H1 (cell line): ENCODE measurements around the gene SORBS1. TPM values are rescaled to one million over a fixed set of nuclear protein-coding genes. Genes with fewer than 3 reads are reported as not detected.

ENCODE experiments used
- CHD1 ChIP-seq: IDR thresholded peaks from 2 replicates; pipeline ENCODE4 v1.6.1; 2012; ENCODE audit warnings: low read depth, low read length, improper control_type of control experiment
- POLR2AphosphoS5 ChIP-seq: IDR thresholded peaks from 2 replicates; pipeline ENCODE4 v1.6.1; 2011; ENCODE audit warnings: low read depth, low read length
- RFX5 ChIP-seq: IDR thresholded peaks from 2 replicates; pipeline ENCODE4 v1.6.1; 2011; ENCODE audit warnings: low read depth, low read length, improper control_type of control experiment, borderline replicate concordance
- RNF2 ChIP-seq: fragments of 200-900, 300-1000 bp; sonication (generic); IDR thresholded peaks from 2 replicates; pipeline ENCODE4 v1.7.1; 2016; ENCODE audit warnings: borderline replicate concordance, low read depth, mild to moderate bottlenecking, antibody characterized with exemption, low read length; ENCODE audit not compliant: poor library complexity, severe bottlenecking; ENCODE audit errors: missing control alignments
- SIRT6 ChIP-seq: IDR thresholded peaks from one replicate; pipeline ENCODE4 v1.7.1; 2012; ENCODE audit warnings: low read length, inconsistent platforms
- TBP ChIP-seq: IDR thresholded peaks from 2 replicates; pipeline ENCODE4 v1.6.1; 2011; ENCODE audit warnings: low read depth, low read length, improper control_type of control experiment
- TCF12 ChIP-seq: IDR thresholded peaks from 2 replicates; pipeline ENCODE4 v1.6.1; 2011; ENCODE audit warnings: low read depth, mild to moderate bottlenecking, low read length
- polyA plus RNA-seq, 7 experiments: library from polyadenylated mRNA; depleted of rRNA in 3 of 7; stranded (reverse) in 5 of 7; unstranded in 2 of 7; fragments of >200 nt in 5 of 7; fragments of 200-250 nt in 2 of 7; gene quantifications; 1 replicate in 5 of 7; 2 replicates in 1 of 7; 4 replicates in 1 of 7; pipeline versions ENCODE4 v1.2.1 to v1.2.3, GENCODE V29; 2011 to 2013; ENCODE audit warnings: missing spikeins in 2 of 7, mixed read lengths in 2 of 7
- total RNA-seq: library from RNA; stranded (reverse); fragmentation: NEBNext Ultra II Directional; extraction: Animal tissue kit (Norgen Biotek cat#: 25700); gene quantifications from 2 replicates; pipeline ENCODE4 v1.2.1, GENCODE V29; 2021
- TF ChIP-seq, protein P1 (sequence below): fragments of 300-600 bp; sonication (generic); IDR thresholded peaks from 2 replicates; pipeline ENCODE4 v1.7.1; 2012; ENCODE audit warnings: low read length, moderate library complexity, mild to moderate bottlenecking, inconsistent platforms; ENCODE audit not compliant: insufficient replicate concordance
- TF ChIP-seq, protein P2 (sequence below), 3 experiments: IDR thresholded peaks; 1 replicate in 2 of 3; 2 replicates in 1 of 3; pipeline versions ENCODE4 v1.5.1 to v1.6.1; 2011; ENCODE audit warnings: low read length in 3 of 3, mild to moderate bottlenecking in 3 of 3, inconsistent platforms in 2 of 3, low read depth in 1 of 3, moderate library complexity in 1 of 3; ENCODE audit not compliant: insufficient read depth in 1 of 3; ENCODE audit errors: control extremely low read depth in 1 of 3

SORBS1 gene
- total and polyA plus RNA-seq, 2 of the 8 experiments (the other 6 are each of a cell fraction or from before 2014, with no cell fraction given): 16.0 to 35.0 TPM

DNA sequence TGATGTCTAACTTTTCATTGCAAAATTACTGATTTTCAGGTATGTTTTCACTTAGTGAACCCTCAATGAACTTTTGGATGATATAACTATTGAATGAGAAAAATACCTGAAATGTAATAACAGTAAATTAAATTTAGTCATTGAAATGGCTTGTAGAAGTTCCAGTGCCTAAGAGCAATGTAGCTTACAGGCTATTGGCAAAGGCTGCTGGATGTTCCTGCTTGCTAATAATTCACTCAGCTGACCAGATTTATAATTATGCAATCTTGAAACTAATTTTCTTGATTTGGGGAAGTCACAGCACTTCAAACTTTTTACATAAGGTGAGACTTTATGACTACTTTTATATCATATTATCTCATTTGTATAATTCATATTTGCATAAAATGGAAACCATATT, 73.2 kb downstream of the SORBS1 start (continued):
- TF ChIP-seq, protein P1, sequence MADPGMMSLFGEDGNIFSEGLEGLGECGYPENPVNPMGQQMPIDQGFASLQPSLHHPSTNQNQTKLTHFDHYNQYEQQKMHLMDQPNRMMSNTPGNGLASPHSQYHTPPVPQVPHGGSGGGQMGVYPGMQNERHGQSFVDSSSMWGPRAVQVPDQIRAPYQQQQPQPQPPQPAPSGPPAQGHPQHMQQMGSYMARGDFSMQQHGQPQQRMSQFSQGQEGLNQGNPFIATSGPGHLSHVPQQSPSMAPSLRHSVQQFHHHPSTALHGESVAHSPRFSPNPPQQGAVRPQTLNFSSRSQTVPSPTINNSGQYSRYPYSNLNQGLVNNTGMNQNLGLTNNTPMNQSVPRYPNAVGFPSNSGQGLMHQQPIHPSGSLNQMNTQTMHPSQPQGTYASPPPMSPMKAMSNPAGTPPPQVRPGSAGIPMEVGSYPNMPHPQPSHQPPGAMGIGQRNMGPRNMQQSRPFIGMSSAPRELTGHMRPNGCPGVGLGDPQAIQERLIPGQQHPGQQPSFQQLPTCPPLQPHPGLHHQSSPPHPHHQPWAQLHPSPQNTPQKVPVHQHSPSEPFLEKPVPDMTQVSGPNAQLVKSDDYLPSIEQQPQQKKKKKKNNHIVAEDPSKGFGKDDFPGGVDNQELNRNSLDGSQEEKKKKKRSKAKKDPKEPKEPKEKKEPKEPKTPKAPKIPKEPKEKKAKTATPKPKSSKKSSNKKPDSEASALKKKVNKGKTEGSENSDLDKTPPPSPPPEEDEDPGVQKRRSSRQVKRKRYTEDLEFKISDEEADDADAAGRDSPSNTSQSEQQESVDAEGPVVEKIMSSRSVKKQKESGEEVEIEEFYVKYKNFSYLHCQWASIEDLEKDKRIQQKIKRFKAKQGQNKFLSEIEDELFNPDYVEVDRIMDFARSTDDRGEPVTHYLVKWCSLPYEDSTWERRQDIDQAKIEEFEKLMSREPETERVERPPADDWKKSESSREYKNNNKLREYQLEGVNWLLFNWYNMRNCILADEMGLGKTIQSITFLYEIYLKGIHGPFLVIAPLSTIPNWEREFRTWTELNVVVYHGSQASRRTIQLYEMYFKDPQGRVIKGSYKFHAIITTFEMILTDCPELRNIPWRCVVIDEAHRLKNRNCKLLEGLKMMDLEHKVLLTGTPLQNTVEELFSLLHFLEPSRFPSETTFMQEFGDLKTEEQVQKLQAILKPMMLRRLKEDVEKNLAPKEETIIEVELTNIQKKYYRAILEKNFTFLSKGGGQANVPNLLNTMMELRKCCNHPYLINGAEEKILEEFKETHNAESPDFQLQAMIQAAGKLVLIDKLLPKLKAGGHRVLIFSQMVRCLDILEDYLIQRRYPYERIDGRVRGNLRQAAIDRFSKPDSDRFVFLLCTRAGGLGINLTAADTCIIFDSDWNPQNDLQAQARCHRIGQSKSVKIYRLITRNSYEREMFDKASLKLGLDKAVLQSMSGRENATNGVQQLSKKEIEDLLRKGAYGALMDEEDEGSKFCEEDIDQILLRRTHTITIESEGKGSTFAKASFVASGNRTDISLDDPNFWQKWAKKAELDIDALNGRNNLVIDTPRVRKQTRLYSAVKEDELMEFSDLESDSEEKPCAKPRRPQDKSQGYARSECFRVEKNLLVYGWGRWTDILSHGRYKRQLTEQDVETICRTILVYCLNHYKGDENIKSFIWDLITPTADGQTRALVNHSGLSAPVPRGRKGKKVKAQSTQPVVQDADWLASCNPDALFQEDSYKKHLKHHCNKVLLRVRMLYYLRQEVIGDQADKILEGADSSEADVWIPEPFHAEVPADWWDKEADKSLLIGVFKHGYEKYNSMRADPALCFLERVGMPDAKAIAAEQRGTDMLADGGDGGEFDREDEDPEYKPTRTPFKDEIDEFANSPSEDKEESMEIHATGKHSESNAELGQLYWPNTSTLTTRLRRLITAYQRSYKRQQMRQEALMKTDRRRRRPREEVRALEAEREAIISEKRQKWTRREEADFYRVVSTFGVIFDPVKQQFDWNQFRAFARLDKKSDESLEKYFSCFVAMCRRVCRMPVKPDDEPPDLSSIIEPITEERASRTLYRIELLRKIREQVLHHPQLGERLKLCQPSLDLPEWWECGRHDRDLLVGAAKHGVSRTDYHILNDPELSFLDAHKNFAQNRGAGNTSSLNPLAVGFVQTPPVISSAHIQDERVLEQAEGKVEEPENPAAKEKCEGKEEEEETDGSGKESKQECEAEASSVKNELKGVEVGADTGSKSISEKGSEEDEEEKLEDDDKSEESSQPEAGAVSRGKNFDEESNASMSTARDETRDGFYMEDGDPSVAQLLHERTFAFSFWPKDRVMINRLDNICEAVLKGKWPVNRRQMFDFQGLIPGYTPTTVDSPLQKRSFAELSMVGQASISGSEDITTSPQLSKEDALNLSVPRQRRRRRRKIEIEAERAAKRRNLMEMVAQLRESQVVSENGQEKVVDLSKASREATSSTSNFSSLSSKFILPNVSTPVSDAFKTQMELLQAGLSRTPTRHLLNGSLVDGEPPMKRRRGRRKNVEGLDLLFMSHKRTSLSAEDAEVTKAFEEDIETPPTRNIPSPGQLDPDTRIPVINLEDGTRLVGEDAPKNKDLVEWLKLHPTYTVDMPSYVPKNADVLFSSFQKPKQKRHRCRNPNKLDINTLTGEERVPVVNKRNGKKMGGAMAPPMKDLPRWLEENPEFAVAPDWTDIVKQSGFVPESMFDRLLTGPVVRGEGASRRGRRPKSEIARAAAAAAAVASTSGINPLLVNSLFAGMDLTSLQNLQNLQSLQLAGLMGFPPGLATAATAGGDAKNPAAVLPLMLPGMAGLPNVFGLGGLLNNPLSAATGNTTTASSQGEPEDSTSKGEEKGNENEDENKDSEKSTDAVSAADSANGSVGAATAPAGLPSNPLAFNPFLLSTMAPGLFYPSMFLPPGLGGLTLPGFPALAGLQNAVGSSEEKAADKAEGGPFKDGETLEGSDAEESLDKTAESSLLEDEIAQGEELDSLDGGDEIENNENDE: no peak
- no peak for TF ChIP-seq RFX5
- TF ChIP-seq POLR2AphosphoS5: no peak
- TF ChIP-seq, protein P2, sequence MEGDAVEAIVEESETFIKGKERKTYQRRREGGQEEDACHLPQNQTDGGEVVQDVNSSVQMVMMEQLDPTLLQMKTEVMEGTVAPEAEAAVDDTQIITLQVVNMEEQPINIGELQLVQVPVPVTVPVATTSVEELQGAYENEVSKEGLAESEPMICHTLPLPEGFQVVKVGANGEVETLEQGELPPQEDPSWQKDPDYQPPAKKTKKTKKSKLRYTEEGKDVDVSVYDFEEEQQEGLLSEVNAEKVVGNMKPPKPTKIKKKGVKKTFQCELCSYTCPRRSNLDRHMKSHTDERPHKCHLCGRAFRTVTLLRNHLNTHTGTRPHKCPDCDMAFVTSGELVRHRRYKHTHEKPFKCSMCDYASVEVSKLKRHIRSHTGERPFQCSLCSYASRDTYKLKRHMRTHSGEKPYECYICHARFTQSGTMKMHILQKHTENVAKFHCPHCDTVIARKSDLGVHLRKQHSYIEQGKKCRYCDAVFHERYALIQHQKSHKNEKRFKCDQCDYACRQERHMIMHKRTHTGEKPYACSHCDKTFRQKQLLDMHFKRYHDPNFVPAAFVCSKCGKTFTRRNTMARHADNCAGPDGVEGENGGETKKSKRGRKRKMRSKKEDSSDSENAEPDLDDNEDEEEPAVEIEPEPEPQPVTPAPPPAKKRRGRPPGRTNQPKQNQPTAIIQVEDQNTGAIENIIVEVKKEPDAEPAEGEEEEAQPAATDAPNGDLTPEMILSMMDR (IDR thresholded peaks at IDR 0.05; ENCODE audit: control extremely low read depth in 1 of 3, insufficient read depth in 1 of 3, low read depth in 1 of 3, low read length in 3 of 3): no peak
- TF ChIP-seq TBP: no peak
- no peak for TF ChIP-seq RNF2
- TF ChIP-seq TCF12: no peak
- no peak for TF ChIP-seq SIRT6
- TF ChIP-seq CHD1: no peak
